WTC11 (cell line): ENCODE measurements around the gene PPIP5K2. TPM values are rescaled to one million over a fixed set of nuclear protein-coding genes. Genes with fewer than 3 reads are reported as not detected.

Experiments
- ARID4B ChIP-seq: sonication (generic); formaldehyde crosslinking; IDR thresholded peaks from 2 replicates; pipeline ENCODE4 v1.8.0; 2023; ENCODE audit warnings: missing genetic modification reagents, mild to moderate bottlenecking, borderline replicate concordance
- ATF1 ChIP-seq: sonication (generic); formaldehyde crosslinking; IDR thresholded peaks from 2 replicates; pipeline ENCODE4 v1.8.1; 2023; ENCODE audit warnings: mild to moderate bottlenecking, moderate library complexity, missing genetic modification reagents
- CTCF ChIP-seq: fragments of 200-600 bp; IDR thresholded peaks from 2 replicates; pipeline ENCODE4 v1.8.0; 2022; ENCODE audit warnings: antibody characterized with exemption
- E2F1 ChIP-seq: sonication (generic); formaldehyde crosslinking; IDR thresholded peaks from 2 replicates; pipeline ENCODE4 v1.8.0; 2022; ENCODE audit warnings: mild to moderate bottlenecking, missing genetic modification reagents
- IRF2 ChIP-seq: sonication (generic); formaldehyde crosslinking; IDR thresholded peaks from 2 replicates; pipeline ENCODE4 v1.8.0; 2022; ENCODE audit warnings: low read depth, missing genetic modification reagents, borderline replicate concordance
- MYBL2 ChIP-seq: sonication (generic); formaldehyde crosslinking; IDR thresholded peaks from 2 replicates; pipeline ENCODE4 v1.8.1; 2023; ENCODE audit warnings: mild to moderate bottlenecking, moderate library complexity, missing genetic modification reagents
- NFATC4 ChIP-seq: fragments of 250-450 bp; sonication (Bioruptor Pico); IDR thresholded peaks from 2 replicates; pipeline ENCODE4 v1.9.0; 2021; ENCODE audit warnings: mild to moderate bottlenecking
- NR3C1 ChIP-seq: sonication (generic); formaldehyde crosslinking; conservative IDR thresholded peaks from 2 replicates; pipeline ENCODE4 v1.8.1; 2023; ENCODE audit warnings: low read depth, mild to moderate bottlenecking, missing genetic modification reagents
- PREB ChIP-seq: sonication (generic); formaldehyde crosslinking; IDR thresholded peaks from 2 replicates; pipeline ENCODE4 v1.8.1; 2022; ENCODE audit warnings: mild to moderate bottlenecking, missing genetic modification reagents, moderate library complexity, borderline replicate concordance
- SP1 ChIP-seq: sonication (generic); formaldehyde crosslinking; conservative IDR thresholded peaks from 2 replicates; pipeline ENCODE4 v1.8.1; 2022; ENCODE audit warnings: missing genetic modification reagents
- ZBTB21 ChIP-seq: sonication (generic); formaldehyde crosslinking; IDR thresholded peaks from 2 replicates; pipeline ENCODE4 v1.8.1; 2023; ENCODE audit warnings: mild to moderate bottlenecking, missing genetic modification reagents, borderline replicate concordance
- ZNF138 ChIP-seq: sonication (generic); formaldehyde crosslinking; conservative IDR thresholded peaks from 2 replicates; pipeline ENCODE4 v1.8.1; 2022; ENCODE audit warnings: mild to moderate bottlenecking, moderate library complexity, missing genetic modification reagents
- ZNF396 ChIP-seq: fragments of 250-450 bp; sonication (Bioruptor Pico); IDR thresholded peaks from 2 replicates; pipeline ENCODE4 v1.8.0; 2021; ENCODE audit warnings: mild to moderate bottlenecking, moderate library complexity, borderline replicate concordance
- ZNF512 ChIP-seq: sonication (generic); formaldehyde crosslinking; IDR thresholded peaks from 2 replicates; pipeline ENCODE4 v1.8.1; 2022; ENCODE audit warnings: missing genetic modification reagents, borderline replicate concordance
- ZNF532 ChIP-seq: fragments of 250-450 bp; sonication (Bioruptor Pico); IDR thresholded peaks from 2 replicates; pipeline ENCODE4 v1.9.0; 2021; ENCODE audit warnings: mild to moderate bottlenecking, borderline replicate concordance
- total RNA-seq: library from RNA; stranded (reverse); gene quantifications from 3 replicates; pipeline ENCODE4 v1.2.3, GENCODE V29; 2021
- TF ChIP-seq, protein P1 (sequence below): sonication (generic); formaldehyde crosslinking; conservative IDR thresholded peaks from 2 replicates; pipeline ENCODE4 v1.8.1; 2023; ENCODE audit warnings: mild to moderate bottlenecking, low read depth, missing genetic modification reagents, moderate library complexity
- TF ChIP-seq, protein P2 (sequence below): sonication (generic); formaldehyde crosslinking; IDR thresholded peaks from 2 replicates; pipeline ENCODE4 v1.8.1; 2023; ENCODE audit warnings: mild to moderate bottlenecking, missing genetic modification reagents

Gene PPIP5K2
- total RNA-seq, 1 experiment from 2014 or later, result 67.6 TPM

GRCh38 chr5:103258957-103259704 lies 139.0 kb downstream of the PPIP5K2 start (continued):
- TF ChIP-seq ZNF532 (CRISPR knock-in tag) (no peak), IRF2 (CRISPR knock-in tag) (no peak), SP1 (CRISPR knock-in tag) (no peak), E2F1 (no peak), ARID4B (no peak; the same call in 1 of the 2 replicates), ATF1 (no peak), CTCF (no peak), NFATC4 (CRISPR knock-in tag) (no peak), ZNF138 (0 out of 2 replicates have a peak, but pooled peaks have one; percentile 50), ZNF396 (CRISPR knock-in tag) (no peak), ZBTB21 (CRISPR knock-in tag) (peak; percentile 63; the same call in 1 of the 2 replicates), ZNF512 (no peak), MYBL2 (CRISPR knock-in tag) (no peak), PREB (CRISPR knock-in tag) (no peak), NR3C1 (CRISPR knock-in tag) (no peak)
- TF ChIP-seq, protein P1, sequence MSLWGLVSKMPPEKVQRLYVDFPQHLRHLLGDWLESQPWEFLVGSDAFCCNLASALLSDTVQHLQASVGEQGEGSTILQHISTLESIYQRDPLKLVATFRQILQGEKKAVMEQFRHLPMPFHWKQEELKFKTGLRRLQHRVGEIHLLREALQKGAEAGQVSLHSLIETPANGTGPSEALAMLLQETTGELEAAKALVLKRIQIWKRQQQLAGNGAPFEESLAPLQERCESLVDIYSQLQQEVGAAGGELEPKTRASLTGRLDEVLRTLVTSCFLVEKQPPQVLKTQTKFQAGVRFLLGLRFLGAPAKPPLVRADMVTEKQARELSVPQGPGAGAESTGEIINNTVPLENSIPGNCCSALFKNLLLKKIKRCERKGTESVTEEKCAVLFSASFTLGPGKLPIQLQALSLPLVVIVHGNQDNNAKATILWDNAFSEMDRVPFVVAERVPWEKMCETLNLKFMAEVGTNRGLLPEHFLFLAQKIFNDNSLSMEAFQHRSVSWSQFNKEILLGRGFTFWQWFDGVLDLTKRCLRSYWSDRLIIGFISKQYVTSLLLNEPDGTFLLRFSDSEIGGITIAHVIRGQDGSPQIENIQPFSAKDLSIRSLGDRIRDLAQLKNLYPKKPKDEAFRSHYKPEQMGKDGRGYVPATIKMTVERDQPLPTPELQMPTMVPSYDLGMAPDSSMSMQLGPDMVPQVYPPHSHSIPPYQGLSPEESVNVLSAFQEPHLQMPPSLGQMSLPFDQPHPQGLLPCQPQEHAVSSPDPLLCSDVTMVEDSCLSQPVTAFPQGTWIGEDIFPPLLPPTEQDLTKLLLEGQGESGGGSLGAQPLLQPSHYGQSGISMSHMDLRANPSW (CRISPR knock-in tag), result no peak
- TF ChIP-seq, protein P2, sequence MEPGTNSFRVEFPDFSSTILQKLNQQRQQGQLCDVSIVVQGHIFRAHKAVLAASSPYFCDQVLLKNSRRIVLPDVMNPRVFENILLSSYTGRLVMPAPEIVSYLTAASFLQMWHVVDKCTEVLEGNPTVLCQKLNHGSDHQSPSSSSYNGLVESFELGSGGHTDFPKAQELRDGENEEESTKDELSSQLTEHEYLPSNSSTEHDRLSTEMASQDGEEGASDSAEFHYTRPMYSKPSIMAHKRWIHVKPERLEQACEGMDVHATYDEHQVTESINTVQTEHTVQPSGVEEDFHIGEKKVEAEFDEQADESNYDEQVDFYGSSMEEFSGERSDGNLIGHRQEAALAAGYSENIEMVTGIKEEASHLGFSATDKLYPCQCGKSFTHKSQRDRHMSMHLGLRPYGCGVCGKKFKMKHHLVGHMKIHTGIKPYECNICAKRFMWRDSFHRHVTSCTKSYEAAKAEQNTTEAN (CRISPR knock-in tag), result 0 out of 2 replicates have a peak, but pooled peaks have one; percentile 52
